ENCODE results near the gene KLC4.
A peak's percentile ranks its signal among the peaks of the same experiment; 100 is the strongest.

Gene KLC4

DNA sequence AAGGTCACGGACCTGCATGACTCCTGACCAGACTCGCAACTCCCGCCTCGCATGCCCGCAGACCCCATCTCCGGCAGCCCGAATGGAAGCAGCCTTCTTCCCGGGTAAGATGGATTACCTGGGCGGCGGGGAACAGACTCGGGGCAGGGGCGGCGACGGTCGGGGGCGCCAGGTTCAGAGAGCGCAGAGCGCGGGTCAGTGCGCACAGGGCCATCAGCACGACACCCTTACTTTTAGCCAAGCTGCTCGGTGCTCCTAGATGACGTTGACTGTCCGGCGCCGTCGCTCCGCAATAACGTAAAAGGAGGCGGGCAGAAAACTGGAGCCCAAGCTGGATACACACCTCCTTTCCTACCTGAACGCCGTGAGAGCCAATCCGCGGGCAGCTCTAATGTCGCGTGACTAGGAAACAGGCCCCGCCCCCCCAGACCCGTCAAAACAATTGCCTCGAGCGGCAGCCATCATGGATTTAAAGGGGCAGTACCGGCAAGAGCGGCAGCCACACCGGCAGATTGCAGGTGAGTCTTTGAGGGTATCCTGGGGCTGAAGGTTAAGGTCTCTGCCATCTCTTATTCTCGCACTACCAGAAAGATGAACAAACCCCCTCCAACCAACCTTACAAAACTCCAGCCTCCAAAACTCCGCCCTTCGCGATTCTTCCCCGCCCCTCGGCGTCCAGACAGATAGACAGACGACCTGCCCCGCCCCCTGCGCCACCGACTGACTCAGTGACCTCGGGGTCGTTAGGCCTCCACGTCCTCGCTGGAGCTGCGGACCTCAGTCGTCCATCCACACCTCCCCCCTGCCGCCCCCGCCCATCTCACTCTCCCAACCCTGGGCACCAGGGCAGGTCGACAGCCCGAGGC, at the start of gene KLC4, which contains the start of gene MRPL2:
Gene KLC4, plus strand, starts transcription at position 464 of the 866 bp plus-strand sequence. CDS start 1,705 bp downstream, outside the sequence.
Gene MRPL2, minus strand, starts transcription at position 267 of the 866 bp plus-strand sequence. Its CDS starts 53 bp downstream, at position 214.
- peak; percentile 100 for DNase-seq

DNA sequence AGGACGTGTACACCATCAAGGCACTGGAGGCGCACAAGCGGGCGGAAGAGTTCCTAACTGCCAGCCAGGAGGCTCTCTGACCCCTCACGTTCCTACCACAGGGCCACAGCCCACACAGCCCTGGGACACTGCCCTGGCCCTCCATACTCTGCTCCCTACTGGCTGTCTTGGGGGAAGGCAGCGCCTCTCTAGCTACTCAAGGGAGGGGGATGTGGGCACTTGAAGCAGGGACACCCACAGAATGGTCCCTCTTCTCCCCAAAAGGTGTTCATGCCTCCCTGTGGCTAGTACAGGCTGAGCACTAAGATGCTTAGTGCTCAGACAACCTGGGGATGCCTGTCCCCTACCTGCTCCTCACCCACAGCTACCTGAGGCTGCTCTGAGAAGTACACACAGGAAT, 48.2 kb upstream of the KLC4 start:
- DNase-seq: no peak

DNA sequence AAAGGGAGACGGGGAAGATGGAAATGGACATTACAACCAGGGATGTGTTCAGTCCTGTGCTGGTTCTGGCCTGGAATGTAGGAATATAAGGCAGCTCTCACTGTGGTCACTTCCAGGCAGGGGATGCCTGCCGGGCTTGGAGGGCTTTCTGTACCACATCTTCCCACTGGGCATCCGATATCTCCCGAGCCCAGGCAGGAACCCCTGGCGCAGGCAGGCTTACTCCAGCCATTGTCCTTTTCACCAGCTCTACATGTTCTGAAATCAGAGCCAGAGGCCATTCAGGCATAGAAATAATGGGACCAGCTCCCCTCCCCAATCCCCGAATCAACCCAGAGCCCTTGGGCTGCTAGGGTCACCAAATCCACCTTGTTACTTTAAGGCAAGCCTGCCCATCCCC, 47.1 kb upstream of the KLC4 start:
- no peak for DNase-seq

GRCh38 chr6:43013097-43013842, 46.2 kb upstream of the KLC4 start:
- DNase-seq: peak; percentile 42

- peak; percentile 100 for DNase-seq
These were observed 45.5 kb upstream of the KLC4 start, which contains the start of the genes KLHDC3 and MEA1 for GRCh38 chr6:43013843-43014433. Gene KLHDC3 (plus strand): TSS chr6:43014249. CDS start chr6:43017193, 2,944 bp downstream. Gene MEA1 (minus strand): TSS chr6:43013946. CDS start chr6:43013813, 133 bp downstream.

- no peak for DNase-seq
These were observed 45.0 kb upstream of the KLC4 start for GRCh38 chr6:43014434-43014909.

- DNase-seq: no peak
These were observed 43.1 kb upstream of the KLC4 start for GRCh38 chr6:43016176-43016942.

GRCh38 chr6:43016943-43017334, 42.5 kb upstream of the KLC4 start:
- DNase-seq: no peak

DNA sequence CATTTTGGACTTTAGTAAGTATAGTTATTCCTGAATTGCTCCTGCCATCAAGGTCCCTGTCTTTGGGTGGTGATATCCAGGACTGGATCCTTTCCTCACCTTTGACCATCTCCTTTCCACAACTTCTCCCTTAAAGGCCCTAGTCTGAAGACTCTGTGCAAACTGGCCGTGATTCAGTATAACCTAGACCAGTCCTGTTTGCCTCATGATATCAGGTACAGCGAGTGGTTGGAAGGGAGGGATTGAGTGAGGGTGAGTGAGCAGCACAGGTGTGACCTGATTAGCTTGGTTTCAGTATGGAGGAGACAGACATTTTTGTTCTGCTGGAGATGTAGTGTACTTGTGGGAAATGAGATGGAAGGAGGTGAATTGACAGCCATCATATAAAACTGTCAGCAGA, 40.3 kb upstream of the KLC4 start:
- no peak for DNase-seq

DNA sequence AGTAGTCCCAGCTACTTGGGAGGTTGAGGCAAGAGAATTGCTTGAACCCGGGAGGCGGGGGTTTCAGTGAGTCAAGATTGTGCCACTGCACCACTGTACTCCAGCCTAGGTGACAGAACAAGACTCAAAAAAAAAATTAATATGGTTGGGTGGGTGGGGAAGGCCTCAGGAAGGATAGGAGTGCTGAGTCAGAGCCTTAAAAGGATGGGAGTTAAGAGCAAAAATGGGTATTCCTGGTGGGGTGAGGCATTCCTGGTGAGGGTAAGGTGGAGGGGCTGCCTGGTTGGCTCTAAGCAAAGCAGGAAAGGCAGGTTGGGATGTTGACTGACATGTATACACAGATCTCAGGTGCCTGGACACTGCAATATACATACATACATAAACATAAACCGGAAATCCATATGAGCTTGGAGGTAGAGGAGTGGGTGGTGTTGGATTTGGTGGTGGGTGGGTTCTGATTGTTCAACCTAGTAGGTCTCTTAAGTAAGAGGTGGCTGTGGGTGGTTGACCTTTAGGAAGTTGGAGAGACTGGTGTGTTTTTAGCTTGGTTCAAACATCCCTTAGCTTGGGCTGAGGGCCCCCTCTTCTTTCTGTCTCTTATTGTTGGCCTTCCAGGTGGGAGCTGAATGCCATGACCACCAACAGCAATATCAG, 39.3 kb upstream of the KLC4 start:
- no peak for DNase-seq

- DNase-seq: no peak
These were observed 38.6 kb upstream of the KLC4 start for GRCh38 chr6:43020847-43021246.

DNA sequence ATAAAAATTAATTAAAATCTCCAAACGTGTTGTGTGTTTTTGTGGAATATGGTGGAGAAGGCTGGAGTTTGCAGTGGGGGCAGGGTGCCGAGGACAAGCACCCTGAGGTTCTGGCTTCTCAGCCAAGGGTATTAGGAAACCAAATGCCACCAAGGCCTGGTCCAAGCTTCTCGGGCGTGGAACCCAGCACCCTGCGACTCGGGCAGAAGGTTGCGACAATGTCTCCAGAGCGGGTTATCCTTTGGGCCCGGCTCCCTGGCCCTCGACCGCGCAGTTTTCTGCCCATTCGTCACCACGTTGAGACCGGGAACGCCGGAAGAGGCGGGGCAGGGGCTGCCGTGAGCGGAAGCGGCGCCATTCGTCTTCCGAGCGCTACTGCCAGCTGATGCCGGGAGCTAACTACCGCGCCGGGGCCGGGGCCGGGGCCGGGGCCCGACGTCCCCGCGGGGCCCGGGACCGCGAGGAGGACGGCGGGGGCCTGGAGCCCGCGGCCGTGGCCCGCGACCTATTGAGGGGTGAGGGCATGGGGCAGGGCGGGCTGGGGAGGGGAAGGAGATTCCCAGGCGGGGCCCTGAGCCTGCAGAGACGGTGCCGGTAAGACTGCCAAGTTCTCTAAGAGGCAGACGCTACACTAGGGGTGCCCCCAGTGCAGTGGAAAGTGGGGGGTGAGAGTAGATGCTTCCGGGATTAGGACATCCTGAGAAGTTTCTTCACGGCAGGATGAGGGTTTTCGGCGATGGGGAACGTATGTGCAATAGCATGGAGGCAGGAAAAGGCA, 38.0 kb upstream of the KLC4 start, which contains the start of gene RRP36:
Gene RRP36, plus strand, starts transcription at position 354 of the 778 bp plus-strand sequence. Its CDS starts 32 bp downstream, at position 386.
- DNase-seq: peak; percentile 76

DNA sequence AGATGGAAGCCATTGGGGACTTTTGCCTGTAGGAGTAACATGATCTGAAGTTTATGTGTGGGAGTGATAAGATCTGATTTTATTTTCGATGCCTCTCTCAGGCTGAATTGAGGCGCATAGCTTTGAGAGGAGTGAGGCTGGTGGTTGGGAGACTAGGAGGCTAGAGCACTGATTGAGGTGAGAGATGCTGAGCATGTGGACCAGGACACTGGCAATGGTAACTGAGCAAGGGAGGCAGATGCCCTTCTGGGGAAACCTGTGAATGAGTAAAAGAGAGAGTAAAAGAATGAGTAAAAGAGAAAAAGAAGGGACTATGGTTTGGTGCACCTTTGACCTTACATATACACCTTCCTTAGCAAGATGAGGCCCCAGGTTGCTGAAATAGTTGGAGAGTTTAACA, 35.0 kb upstream of the KLC4 start:
- no peak for DNase-seq

DNA sequence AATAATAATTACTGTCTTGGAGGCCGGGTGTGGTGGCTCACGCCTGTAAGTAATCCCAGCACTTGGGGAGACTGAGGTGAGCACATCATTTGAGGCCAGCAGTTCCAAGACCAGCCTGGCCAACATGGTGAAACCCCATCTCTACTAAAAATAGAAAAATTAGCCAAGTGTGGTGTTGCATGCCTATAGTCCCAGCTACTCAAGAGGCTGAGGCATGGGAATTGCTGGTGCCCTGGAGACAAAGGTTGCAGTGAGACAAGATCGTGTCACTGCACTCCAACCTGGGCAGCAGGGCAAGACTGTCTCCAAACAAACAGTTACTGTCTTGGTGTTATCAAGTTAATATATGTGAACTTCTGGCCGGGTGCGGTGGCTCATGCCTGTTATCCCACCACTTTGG, 33.1 kb upstream of the KLC4 start:
- no peak for DNase-seq

DNA sequence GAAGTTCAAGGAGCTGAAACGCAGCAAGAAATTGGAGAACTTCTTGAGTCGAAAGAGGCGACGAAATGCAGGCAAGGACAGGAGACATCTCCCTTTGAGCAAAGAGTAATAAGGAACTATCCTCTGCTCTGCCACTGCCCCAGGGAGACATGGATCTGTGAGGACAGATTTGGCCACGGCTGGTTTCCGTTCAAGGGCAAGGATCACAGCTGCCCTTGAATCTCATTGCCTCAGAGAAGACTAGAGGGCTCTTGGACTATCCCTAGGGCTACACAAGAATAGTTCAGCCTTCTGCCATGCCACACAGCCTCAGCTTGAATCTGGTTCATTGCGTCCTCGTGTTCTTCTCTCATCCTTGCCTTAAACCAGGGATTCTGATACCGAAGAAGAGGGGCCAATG, 30.3 kb upstream of the KLC4 start:
- DNase-seq: no peak

- no peak for DNase-seq
These were observed 27.1 kb upstream of the KLC4 start for GRCh38 chr6:43032326-43032725.

GRCh38 chr6:43033496-43034189, 25.8 kb upstream of the KLC4 start:
- DNase-seq: no peak

DNA sequence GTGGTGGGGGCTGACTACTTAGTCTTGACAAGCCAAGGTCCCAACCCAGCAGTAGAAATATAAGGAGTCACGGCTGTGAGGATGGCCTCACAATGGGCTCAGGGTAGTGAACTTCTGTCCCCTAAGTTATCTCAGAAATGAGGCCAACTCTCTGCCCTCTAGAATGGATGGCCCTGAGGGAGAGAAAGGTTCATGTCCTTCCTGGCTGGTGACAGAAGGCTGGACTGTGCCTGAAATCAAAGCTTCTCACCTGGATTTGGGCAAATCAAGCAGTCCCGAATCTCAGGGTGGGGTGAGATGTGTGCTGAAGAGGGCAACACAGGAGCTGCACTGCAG, 25.3 kb upstream of the KLC4 start:
- DNase-seq: no peak

GRCh38 chr6:43035495-43036194, 23.8 kb upstream of the KLC4 start:
- no peak for DNase-seq

- DNase-seq: no peak
These were observed 22.7 kb upstream of the KLC4 start for GRCh38 chr6:43036712-43037111.
